GM23338 (cell line): Measurements from ENCODE around the gene QRICH1. TPM values are rescaled to one million over a fixed set of nuclear protein-coding genes. Genes with fewer than 3 reads are reported as not detected.

Experiments used
- ATAC-seq: fragments of 200-7000 bp; cut with Tn5 transposase; 3 replicates; pipeline ENCODE4 v1.9.1; 2020
- DNase-seq: peaks from one replicate; pipeline ENCODE4 v3.0.0-alpha.2; 2015; ENCODE audit warnings: low spot score
- H2AFZ ChIP-seq: fragments of 200-600 bp; sonication (generic); 2 replicates; pipeline ENCODE4 v1.8.0; 2016; ENCODE audit warnings: antibody characterized with exemption, mild to moderate bottlenecking, moderate library complexity
- H3F3A ChIP-seq: fragments of 200-600 bp; sonication (generic); replicated peaks from 2 replicates; pipeline ENCODE4 v1.8.0; 2017; ENCODE audit warnings: antibody characterized with exemption, mixed run types, low read depth
- H3K27ac ChIP-seq: fragments of 200-600 bp; sonication (generic); 2 replicates; pipeline ENCODE4 v1.6.1; 2016; ENCODE audit warnings: low read depth
- H3K27me3 ChIP-seq: fragments of 200-600 bp; sonication (generic); 2 replicates; pipeline ENCODE4 v1.8.0; 2016; ENCODE audit warnings: mild to moderate bottlenecking, mixed run types, moderate library complexity; ENCODE audit not compliant: insufficient read depth
- H3K36me3 ChIP-seq: fragments of 200-600 bp; sonication (generic); 2 replicates; pipeline ENCODE4 v1.8.0; 2016; ENCODE audit warnings: mild to moderate bottlenecking; ENCODE audit not compliant: insufficient read depth
- H3K4me1 ChIP-seq: fragments of 200-600 bp; sonication (generic); 2 replicates; pipeline ENCODE4 v1.8.0; 2016; ENCODE audit warnings: mild to moderate bottlenecking, moderate library complexity; ENCODE audit not compliant: insufficient read depth
- H3K4me2 ChIP-seq: fragments of 200-600 bp; sonication (generic); 2 replicates; pipeline ENCODE4 v1.7.1; 2017; ENCODE audit warnings: mixed run types
- H3K4me3 ChIP-seq: fragments of 200-600 bp; sonication (generic); 2 replicates; pipeline ENCODE4 v1.6.1; 2016; ENCODE audit warnings: mixed run types
- H3K79me2 ChIP-seq: fragments of 200-600 bp; sonication (generic); replicated peaks from 2 replicates; pipeline ENCODE4 v1.8.0; 2017; ENCODE audit warnings: mild to moderate bottlenecking; ENCODE audit not compliant: insufficient read depth
- H3K9me2 ChIP-seq: fragments of 200-600 bp; sonication (generic); 2 replicates; pipeline ENCODE4 v1.8.0; 2017; ENCODE audit not compliant: insufficient read depth
- H4K20me1 ChIP-seq: fragments of 200-600 bp; sonication (generic); replicated peaks from 2 replicates; pipeline ENCODE4 v1.8.0; 2017; ENCODE audit warnings: mild to moderate bottlenecking; ENCODE audit not compliant: insufficient read depth
- H3K27ac Mint-ChIP-seq: 2 replicates; pipeline ENCODE4 v1.8.0; 2020; ENCODE audit warnings: inconsistent platforms, mild to moderate bottlenecking, moderate library complexity, mixed read lengths
- H3K27me3 Mint-ChIP-seq: 3 replicates; pipeline ENCODE4 v1.8.0; 2022; ENCODE audit warnings: low read depth, mild to moderate bottlenecking, moderate library complexity, mixed read lengths, inconsistent platforms; ENCODE audit not compliant: insufficient read depth, poor library complexity
- H3K36me3 Mint-ChIP-seq: 3 replicates; pipeline ENCODE4 v1.8.0; 2021; ENCODE audit warnings: low read depth, mild to moderate bottlenecking, inconsistent platforms, moderate library complexity, mixed read lengths
- H3K4me1 Mint-ChIP-seq: 3 replicates; pipeline ENCODE4 v1.8.0; 2020; ENCODE audit warnings: mild to moderate bottlenecking, inconsistent platforms, mixed read lengths
- H3K4me3 Mint-ChIP-seq: 3 replicates; pipeline ENCODE4 v1.8.0; 2021; ENCODE audit warnings: moderate library complexity, mild to moderate bottlenecking, inconsistent platforms, mixed read lengths
- H3K9me3 Mint-ChIP-seq: 3 replicates; pipeline ENCODE4 v1.8.0; 2020; ENCODE audit warnings: moderate library complexity, mild to moderate bottlenecking, inconsistent platforms, mixed read lengths
- CREB1 ChIP-seq: fragments of 250-450 bp; sonication (Bioruptor Pico); IDR thresholded peaks from 2 replicates; pipeline ENCODE4 v1.5.0; 2020; ENCODE audit warnings: low read depth, mild to moderate bottlenecking, moderate library complexity
- ETS1 ChIP-seq: IDR thresholded peaks from 2 replicates; pipeline ENCODE4 v1.6.1; 2016; ENCODE audit warnings: antibody characterized with exemption
- EZH2 ChIP-seq: fragments of 200-600 bp; sonication (generic); IDR thresholded peaks from one replicate; pipeline ENCODE4 v1.8.0; 2017; ENCODE audit warnings: antibody characterized with exemption, mild to moderate bottlenecking, low read depth; ENCODE audit not compliant: unreplicated experiment
- EZH2phosphoT487 ChIP-seq: fragments of 200-600 bp; sonication (generic); IDR thresholded peaks from one replicate; pipeline ENCODE4 v1.8.1; 2018; ENCODE audit warnings: antibody characterized with exemption; ENCODE audit not compliant: unreplicated experiment
- JUNB ChIP-seq: IDR thresholded peaks from one replicate; pipeline ENCODE4 v1.6.1; 2016; ENCODE audit warnings: antibody characterized with exemption; ENCODE audit not compliant: unreplicated experiment
- NANOG ChIP-seq: IDR thresholded peaks from 2 replicates; pipeline ENCODE4 v1.6.1; 2016; ENCODE audit warnings: antibody characterized with exemption, borderline replicate concordance
- POLR2AphosphoS5 ChIP-seq: IDR thresholded peaks from 2 replicates; pipeline ENCODE4 v1.6.1; 2016; ENCODE audit warnings: antibody characterized with exemption, low read depth
- REST ChIP-seq: IDR thresholded peaks from one replicate; pipeline ENCODE4 v1.6.1; 2018; ENCODE audit warnings: antibody characterized with exemption; ENCODE audit not compliant: unreplicated experiment
- STAT1 ChIP-seq: IDR thresholded peaks from one replicate; pipeline ENCODE4 v1.6.1; 2016; ENCODE audit warnings: antibody characterized with exemption; ENCODE audit not compliant: unreplicated experiment
- ZNF114 ChIP-seq: fragments of 250-450 bp; sonication (Bioruptor Pico); IDR thresholded peaks from 2 replicates; pipeline ENCODE4 v1.5.0; 2020; ENCODE audit warnings: mild to moderate bottlenecking, moderate library complexity
- ZNF331 ChIP-seq: fragments of 250-450 bp; sonication (Bioruptor Pico); IDR thresholded peaks from 2 replicates; pipeline ENCODE4 v1.5.0; 2020; ENCODE audit warnings: low read depth, mild to moderate bottlenecking, moderate library complexity
- ZNF462 ChIP-seq: fragments of 250-450 bp; sonication (Bioruptor Pico); IDR thresholded peaks from 2 replicates; pipeline ENCODE4 v1.5.0; 2020; ENCODE audit warnings: mild to moderate bottlenecking, moderate library complexity
- polyA plus RNA-seq: library from polyadenylated mRNA; unstranded; fragments of >200 nt; fragmentation: Nextera tagmentation; extraction: Ambion mirVana; gene quantifications from 2 replicates; pipeline ENCODE4 v1.2.1, GENCODE V29; 2016
- total RNA-seq: library from RNA; depleted of rRNA; stranded (reverse); fragments of >200 nt; shearing (Covaris generic); gene quantifications from 2 replicates; pipeline ENCODE4 v1.2.3, GENCODE V29; 2014
- TF ChIP-seq, protein P1 (sequence below), 2 experiments: fragments of 200-600 bp in 1 of 2; sonication (generic) in 1 of 2; conservative IDR thresholded peaks; 2 replicates each; pipeline versions ENCODE4 v1.5.1 to v1.6.1; 2016 to 2017; ENCODE audit warnings: antibody characterized with exemption in 2 of 2, low read depth in 2 of 2, mild to moderate bottlenecking in 2 of 2, moderate library complexity in 1 of 2

The QRICH1 gene
- total and polyA plus RNA-seq, 2 experiments from 2014 or later: 66.9 to 149 TPM

- H3K27ac Mint-ChIP-seq: no peak overlapping the region
Observed at GRCh38 chr3:49054344-49054862, 39.5 kb downstream of the QRICH1 start.

More at GRCh38 chr3:49054344-49054862, 39.5 kb downstream of the QRICH1 start:
- peaks cover 29% of the 10 kb centered on the region for H3K36me3 ChIP-seq
- Mint-ChIP-seq H3K27me3 (peaks cover 1% of the 10 kb centered on the region), H3K4me3 (no peak overlapping the region), H3K36me3 (peaks cover 66% of the 10 kb centered on the region), H3K4me1 (no peaks in the 10 kb centered on the region), H3K9me3 (no peaks in the 10 kb centered on the region)
- DNase-seq (no peak), ATAC-seq (no peak)
- peaks cover 24% of the 10 kb centered on the region for H4K20me1 ChIP-seq
- H3K9me2 ChIP-seq: no peaks in the 10 kb centered on the region
- TF ChIP-seq ZNF331 (CRISPR knock-in tag) (no peak), ETS1 (no peak), POLR2AphosphoS5 (no peak), ZNF462 (no peak), REST (no peak), STAT1 (no peak), JUNB (no peak), EZH2phosphoT487 (no peak), NANOG (no peak), CREB1 (CRISPR knock-in tag) (no peak), EZH2 (no peak), ZNF114 (no peak)
- TF ChIP-seq, protein P1, sequence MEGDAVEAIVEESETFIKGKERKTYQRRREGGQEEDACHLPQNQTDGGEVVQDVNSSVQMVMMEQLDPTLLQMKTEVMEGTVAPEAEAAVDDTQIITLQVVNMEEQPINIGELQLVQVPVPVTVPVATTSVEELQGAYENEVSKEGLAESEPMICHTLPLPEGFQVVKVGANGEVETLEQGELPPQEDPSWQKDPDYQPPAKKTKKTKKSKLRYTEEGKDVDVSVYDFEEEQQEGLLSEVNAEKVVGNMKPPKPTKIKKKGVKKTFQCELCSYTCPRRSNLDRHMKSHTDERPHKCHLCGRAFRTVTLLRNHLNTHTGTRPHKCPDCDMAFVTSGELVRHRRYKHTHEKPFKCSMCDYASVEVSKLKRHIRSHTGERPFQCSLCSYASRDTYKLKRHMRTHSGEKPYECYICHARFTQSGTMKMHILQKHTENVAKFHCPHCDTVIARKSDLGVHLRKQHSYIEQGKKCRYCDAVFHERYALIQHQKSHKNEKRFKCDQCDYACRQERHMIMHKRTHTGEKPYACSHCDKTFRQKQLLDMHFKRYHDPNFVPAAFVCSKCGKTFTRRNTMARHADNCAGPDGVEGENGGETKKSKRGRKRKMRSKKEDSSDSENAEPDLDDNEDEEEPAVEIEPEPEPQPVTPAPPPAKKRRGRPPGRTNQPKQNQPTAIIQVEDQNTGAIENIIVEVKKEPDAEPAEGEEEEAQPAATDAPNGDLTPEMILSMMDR (conservative IDR thresholded peaks at IDR 0.05; ENCODE audit: low read depth in 2 of 2): no peak
- no peaks in the 10 kb centered on the region for H3K4me1 ChIP-seq
- H3K79me2 ChIP-seq: peaks cover 37% of the 10 kb centered on the region
- no peaks in the 10 kb centered on the region for H3K27me3 ChIP-seq
- no peak overlapping the region for H3K4me2 ChIP-seq
- H3K27ac ChIP-seq: no peak overlapping the region
- H3K4me3 ChIP-seq: no peak overlapping the region
- H2AFZ ChIP-seq: no peak overlapping the region
- H3F3A ChIP-seq: 0 out of 2 replicates have a peak, but pooled peaks cover 2% of the 10 kb centered on the region
